Nephron (organoid): ENCODE results near the gene CASTOR1.

Experiments
- H3K27ac Mint-ChIP-seq, 3 experiments: 2 replicates each; pipeline ENCODE4 v1.8.0; 2020; ENCODE audit warnings: mixed read lengths in 3 of 3, mild to moderate bottlenecking in 2 of 3, moderate library complexity in 1 of 3
- H3K27me3 Mint-ChIP-seq: 2 replicates; pipeline ENCODE4 v1.8.0; 2021; ENCODE audit warnings: low read depth, mild to moderate bottlenecking, moderate library complexity, mixed read lengths
- H3K36me3 Mint-ChIP-seq: 2 replicates; pipeline ENCODE4 v1.8.0; 2020; ENCODE audit warnings: low read depth, mixed read lengths
- H3K4me1 Mint-ChIP-seq: 2 replicates; pipeline ENCODE4 v1.8.0; 2020; ENCODE audit warnings: mixed read lengths
- H3K4me3 Mint-ChIP-seq, 3 experiments: 2 replicates each; pipeline ENCODE4 v1.8.0; 2020; ENCODE audit warnings: mild to moderate bottlenecking in 3 of 3, mixed read lengths in 3 of 3, moderate library complexity in 2 of 3
- H3K9me3 Mint-ChIP-seq: 2 replicates; pipeline ENCODE4 v1.8.0; 2020; ENCODE audit warnings: mixed read lengths
- CTCF ChIP-seq, 3 experiments: fragments of 200-600 bp; sonication (generic); IDR thresholded peaks; one replicate each; pipeline ENCODE4 v1.5.0; 2021; ENCODE audit warnings: antibody characterized with exemption in 3 of 3; ENCODE audit not compliant: unreplicated experiment in 3 of 3

Gene CASTOR1

DNA sequence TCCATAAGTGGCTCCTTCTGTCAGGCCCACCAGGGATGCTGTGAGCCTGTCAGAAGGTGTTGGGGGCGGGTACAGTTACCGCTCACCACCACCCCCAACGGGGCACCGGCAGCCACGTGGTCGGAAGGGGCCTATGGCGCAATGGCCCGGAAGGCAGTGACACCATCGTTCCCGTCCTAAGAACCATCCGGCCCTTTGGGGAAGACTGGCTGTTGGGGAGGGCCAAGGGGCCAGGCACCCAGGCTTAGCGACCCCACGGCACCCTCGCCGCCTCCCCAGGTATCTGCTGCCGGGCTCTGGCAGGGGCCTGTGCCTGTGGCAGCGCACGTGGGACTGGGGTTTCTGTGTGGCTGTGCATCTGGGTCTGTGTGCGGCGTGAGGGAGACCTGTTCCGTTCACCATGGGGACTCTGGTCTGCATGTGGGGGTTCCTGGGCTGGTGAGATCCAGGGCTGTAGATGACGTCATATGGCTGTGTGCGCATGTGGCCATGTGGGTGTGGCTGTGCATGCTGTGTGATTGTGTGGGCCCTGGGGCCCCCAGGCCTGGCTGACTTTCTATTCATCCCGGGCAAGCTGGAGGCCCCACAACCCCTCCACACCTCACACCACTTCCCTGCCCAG, 23.4 kb downstream of the CASTOR1 start:
- Mint-ChIP-seq H3K36me3 (no peaks in the 10 kb centered on the region), H3K27me3 (peaks cover 10% of the 10 kb centered on the region), H3K4me3 (no peak overlapping the region), H3K4me1 (no peaks in the 10 kb centered on the region), H3K9me3 (no peaks in the 10 kb centered on the region), H3K27ac (no peak overlapping the region)
- no peak for TF ChIP-seq CTCF (IDR thresholded peaks at IDR 0.05; ENCODE audit: unreplicated experiment in 3 of 3)

DNA sequence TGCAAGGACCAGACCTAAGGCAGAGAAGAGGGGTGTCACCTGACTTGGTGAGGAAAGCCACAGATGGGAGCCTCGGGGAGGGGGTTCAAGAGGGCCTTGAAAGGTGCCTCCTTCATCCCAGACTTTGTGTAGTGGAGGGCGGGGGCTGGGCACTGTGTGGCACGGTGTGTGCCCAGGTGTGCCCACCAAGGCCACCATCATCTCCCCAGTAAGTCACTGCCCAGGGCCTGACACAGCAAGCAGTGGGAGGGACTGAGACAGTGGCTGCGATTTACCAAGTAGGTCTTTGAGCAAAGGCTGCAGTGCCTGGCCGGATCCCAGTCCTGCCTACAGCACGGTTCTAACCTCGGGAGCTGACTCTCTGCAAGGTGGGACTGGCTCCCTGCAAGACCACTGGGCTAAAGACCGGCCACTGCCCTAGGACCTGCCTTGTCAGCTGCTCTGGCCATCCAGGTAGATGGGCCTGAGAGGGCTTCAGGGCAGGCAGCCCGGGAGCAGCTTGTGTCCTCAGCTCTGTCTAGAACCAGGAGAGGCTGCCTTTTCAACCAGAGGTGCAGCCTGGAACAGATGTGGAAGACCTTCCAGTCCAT, 24.1 kb downstream of the CASTOR1 start:
- Mint-ChIP-seq H3K27me3 (peaks cover 10% of the 10 kb centered on the region), H3K36me3 (no peaks in the 10 kb centered on the region), H3K27ac (no peak overlapping the region), H3K4me1 (no peaks in the 10 kb centered on the region), H3K4me3 (no peak overlapping the region), H3K9me3 (no peaks in the 10 kb centered on the region)
- TF ChIP-seq CTCF (IDR thresholded peaks at IDR 0.05; ENCODE audit: unreplicated experiment in 3 of 3): no peak

DNA sequence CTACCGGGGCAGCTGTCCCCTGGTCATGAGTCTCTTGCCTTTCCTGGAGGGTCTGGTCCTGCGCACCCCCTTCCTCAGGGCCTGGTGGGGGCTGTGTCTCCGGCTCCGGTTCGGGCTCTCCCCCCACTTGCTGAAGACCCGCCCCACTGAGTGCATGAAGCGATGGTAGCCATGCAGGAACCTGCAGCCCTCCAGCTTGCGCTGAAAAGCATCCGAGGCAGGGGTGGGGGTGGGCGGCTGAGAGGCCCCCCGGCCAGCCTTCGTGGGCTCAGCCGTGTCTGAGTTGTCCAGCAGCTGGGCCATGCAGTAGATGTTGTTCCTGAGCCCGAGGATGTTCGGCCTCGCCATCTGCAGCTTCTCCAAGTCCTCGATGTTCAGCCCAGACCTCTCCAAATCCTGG, 25.4 kb downstream of the CASTOR1 start:
- no peak for TF ChIP-seq CTCF (IDR thresholded peaks at IDR 0.05; ENCODE audit: unreplicated experiment in 3 of 3)
- no peaks in the 10 kb centered on the region for H3K36me3 Mint-ChIP-seq
- no peaks in the 10 kb centered on the region for H3K4me1 Mint-ChIP-seq
- H3K27me3 Mint-ChIP-seq: peaks cover 11% of the 10 kb centered on the region
- no peak overlapping the region for H3K27ac Mint-ChIP-seq
- H3K9me3 Mint-ChIP-seq: no peaks in the 10 kb centered on the region
- H3K4me3 Mint-ChIP-seq: no peak overlapping the region

DNA sequence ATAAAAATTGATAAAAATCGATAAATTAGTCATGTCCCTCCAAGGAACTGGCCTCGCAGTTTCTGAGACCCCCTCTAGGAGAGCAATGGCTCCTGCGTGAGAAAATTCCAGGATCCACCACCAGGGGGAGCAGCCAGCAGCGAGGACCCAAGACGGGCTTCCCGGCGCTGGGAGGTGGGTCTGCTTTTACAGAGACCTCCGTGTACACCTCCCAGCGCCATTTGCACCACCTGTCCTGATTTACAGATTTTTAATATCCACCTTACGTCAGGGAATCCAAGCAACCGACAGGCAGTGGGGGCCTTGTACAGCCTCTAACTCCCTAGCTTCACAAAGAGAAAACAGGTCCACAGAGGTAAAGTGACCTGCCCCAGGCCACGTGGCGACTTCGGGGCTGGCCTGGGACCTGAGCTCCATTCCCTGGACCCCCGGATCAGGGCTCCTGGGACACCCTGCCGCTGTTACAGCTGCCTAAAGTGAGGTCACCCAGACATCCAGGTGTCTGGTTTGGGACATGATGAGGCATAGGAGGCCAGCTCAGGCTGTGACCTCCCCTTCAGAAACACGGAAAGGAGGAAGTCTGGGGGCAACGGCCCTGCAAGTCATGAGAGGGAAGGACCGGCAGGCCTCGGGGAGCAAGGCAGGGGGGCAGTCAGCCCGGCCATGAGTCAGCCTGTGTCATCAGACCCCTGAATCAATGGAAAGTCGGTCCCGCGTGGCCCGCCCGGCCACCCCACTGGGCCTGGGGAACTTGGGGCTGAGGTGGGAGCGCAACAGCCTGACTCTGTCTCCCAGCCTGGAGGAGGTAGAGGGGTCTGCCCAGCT, 26.2 kb downstream of the CASTOR1 start:
- Mint-ChIP-seq H3K9me3 (no peaks in the 10 kb centered on the region), H3K4me3 (no peak overlapping the region), H3K4me1 (no peaks in the 10 kb centered on the region), H3K36me3 (no peaks in the 10 kb centered on the region), H3K27ac (peak overlapping the region in 1 of 3 experiments; percentile 67), H3K27me3 (peaks cover 12% of the 10 kb centered on the region)
- TF ChIP-seq CTCF (IDR thresholded peaks at IDR 0.05; ENCODE audit: unreplicated experiment in 3 of 3): peak; percentile 98 to 100 (median 98)

DNA sequence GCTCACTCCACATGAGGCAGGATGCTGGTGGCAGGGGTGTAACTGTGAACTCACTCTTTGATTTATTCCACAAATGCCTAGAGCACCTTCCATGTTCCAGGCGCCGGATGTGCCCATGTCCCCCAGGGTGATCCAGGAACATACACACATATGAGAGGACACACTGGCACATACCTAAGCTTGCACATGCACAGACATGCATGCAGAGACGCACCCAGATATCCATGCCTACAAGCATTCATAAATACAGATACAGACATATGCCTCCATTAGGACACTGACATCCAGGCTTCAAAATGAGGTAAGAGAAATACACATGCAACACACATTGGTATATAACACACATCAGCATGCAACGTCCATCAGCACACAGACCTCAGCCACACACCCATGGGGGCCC, 27.2 kb downstream of the CASTOR1 start:
- no peak for TF ChIP-seq CTCF (IDR thresholded peaks at IDR 0.05; ENCODE audit: unreplicated experiment in 3 of 3)
- H3K4me1 Mint-ChIP-seq: peaks cover under 1% of the 10 kb centered on the region
- H3K27ac Mint-ChIP-seq: no peak overlapping the region
- no peaks in the 10 kb centered on the region for H3K36me3 Mint-ChIP-seq
- peaks cover 12% of the 10 kb centered on the region for H3K27me3 Mint-ChIP-seq
- no peak overlapping the region for H3K4me3 Mint-ChIP-seq
- H3K9me3 Mint-ChIP-seq: no peaks in the 10 kb centered on the region
